ENCODE data around the gene RAPGEF4.

The RAPGEF4 gene

GRCh38 chr2:172944022-172944793 is 208.6 kb downstream of the RAPGEF4 start:
- DNase-seq = no peak

DNA sequence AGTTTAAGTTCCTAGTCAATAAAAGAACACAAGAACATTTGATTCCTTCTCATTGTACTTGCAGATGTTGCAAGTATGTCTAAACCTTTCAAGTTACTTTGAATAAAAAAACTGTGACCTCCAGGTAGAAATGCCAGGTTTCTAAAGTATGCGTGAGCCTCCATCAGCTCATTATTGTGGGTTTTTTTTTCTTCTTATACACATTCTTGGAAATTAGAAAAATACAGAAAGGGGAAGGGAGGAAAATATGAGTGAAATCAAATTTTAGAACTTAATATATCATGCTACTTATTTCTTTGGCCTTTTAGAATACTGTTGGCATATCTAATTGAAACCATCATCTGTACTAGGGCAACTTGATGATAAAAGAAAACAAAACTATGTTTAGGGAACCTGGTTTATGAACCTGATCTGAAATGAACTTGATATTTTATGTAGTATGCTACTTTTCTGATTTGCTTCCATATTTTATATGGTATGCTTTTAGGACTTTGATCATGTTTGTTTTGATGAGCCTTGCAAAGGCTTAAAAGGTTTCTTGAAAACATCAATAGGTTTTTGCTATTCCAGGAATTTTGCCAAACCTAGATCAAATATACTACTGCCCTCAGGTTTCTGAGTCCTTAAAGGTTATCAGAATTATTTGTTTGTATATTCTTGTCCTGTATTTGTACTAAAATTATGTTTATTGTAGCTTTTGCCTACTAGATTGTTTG is 209.3 kb downstream of the RAPGEF4 start:
- DNase-seq = no peak

- no peak for DNase-seq
Measured at GRCh38 chr2:172945510-172945850, 209.8 kb downstream of the RAPGEF4 start.

GRCh38 chr2:172947461-172948153 is 212.0 kb downstream of the RAPGEF4 start:
- no peak for DNase-seq

- DNase-seq = no peak
Measured at GRCh38 chr2:172949522-172949921, 213.9 kb downstream of the RAPGEF4 start.

- no peak for DNase-seq
Measured at GRCh38 chr2:172950565-172950964, 214.9 kb downstream of the RAPGEF4 start.

DNA sequence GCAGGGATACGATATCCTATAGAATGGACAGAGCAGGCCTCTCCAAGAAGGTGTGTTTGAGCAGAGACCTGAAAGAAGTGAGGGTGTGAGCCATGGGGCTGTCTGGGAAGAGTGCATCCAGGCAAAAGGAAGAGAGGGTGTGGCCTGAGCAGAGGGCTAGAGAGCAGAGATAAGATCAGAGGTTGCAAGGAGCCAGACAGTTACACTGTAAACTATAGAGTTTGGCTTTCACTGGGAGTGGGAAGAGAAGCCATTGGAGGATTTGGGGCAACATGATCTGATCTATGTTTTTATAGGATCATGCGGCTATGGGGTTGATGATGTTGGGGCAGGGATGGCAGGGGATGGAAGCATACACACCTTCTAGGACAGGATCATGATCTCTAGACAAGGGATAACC is 215.9 kb downstream of the RAPGEF4 start:
- DNase-seq = no peak

DNA sequence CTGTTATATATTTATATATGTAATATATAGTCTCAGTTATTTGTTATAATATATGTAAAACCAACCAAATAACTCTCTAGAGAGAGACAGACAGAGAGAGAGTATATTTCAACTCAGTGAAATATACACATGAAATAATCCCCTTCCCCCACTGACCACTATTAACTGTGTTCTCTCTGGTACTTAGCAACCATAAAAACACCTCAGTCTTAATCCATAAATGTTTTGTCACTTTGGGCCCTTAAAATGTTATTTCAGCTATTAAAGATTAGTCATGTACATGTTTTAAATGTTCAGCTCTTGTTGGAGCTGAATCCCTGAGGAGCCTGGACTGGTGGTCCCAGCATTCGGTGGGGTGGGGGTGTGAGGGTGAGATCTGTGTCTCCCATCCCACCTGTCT is 217.8 kb downstream of the RAPGEF4 start:
- DNase-seq = no peak

DNA sequence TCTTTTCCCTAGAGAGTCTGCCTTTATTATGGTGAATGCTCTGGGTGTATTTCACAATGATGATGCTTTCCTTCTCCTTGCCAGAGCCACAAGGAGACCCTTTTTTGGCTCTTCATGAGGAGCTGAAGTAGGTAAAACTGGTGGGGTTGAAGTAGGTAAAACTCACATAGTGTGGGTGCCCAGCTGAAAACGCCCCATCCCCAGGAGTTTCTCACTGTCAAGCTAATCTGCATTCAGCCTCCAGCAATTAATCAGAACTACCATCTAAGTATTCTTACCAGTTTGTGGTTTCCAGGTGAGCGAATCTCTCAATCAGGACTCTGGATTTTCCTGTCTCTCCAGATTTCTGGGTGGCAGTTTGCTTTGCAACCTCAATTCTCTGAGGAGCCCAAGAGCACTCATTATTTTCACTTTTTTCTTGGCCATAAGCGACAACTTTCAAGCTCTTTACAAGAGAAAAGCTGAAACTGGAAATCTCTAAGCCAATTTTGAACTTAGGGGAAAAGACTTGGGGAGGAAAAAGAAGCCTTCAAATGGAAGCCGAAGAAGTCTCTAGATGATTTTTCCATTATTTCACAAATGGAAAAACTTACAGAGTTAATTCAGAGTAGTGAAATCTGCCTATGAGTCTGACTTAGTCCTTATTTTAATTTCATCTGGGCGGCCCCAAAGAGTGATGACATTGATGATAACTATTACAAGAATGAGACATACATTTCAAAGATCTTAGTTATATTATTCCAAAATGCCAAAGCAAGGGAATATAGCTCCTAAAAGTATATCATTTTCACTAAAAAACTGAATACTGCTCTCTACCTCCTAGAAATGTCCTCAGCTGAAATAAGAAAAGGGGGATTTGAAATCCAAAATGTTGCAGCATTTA is 218.6 kb downstream of the RAPGEF4 start:
- DNase-seq = no peak

- no peak for DNase-seq
Measured at GRCh38 chr2:172955587-172955986, 219.9 kb downstream of the RAPGEF4 start.

DNA sequence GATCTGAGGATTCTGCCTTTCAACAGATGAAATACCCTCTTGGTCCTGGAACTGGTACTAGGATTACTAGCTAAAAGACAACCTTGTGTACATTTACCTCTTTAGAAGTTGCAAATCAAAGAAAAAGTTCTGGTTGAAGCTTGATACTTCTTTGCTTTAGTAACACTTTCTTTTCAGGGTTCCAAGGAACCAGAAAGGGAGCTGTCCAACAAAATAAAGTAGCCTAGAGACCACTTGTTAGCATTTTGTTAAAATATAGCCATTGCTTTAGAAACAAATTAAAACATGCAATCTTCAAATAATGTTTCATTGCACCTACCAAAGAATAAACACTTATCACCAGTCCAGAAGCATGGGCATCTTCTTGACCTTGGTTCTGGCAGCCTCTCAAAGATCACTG is 222.1 kb downstream of the RAPGEF4 start:
- DNase-seq = no peak

DNA sequence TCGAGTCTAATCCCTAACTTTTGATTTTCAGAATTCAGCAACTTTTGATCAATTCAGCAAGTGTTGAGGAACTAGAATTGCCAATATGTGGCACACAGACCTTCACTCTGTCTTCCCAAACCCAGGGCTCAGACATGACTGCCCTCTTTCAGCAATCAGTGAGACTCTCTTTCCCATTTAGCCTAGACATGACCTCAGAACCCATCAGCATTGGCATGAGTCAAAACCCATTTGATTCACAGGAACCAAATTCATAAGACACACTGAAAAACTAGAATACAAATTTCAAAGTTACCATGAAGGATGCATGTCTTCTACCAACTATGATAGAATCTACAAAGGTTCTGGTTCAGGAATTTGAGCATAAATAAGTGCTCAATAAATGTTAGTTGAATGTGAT is 226.4 kb downstream of the RAPGEF4 start:
- no peak for DNase-seq

- no peak for DNase-seq
Measured at GRCh38 chr2:172962824-172963223, 227.2 kb downstream of the RAPGEF4 start.

- DNase-seq = no peak
Measured at GRCh38 chr2:172964511-172965139, 229.0 kb downstream of the RAPGEF4 start.

DNA sequence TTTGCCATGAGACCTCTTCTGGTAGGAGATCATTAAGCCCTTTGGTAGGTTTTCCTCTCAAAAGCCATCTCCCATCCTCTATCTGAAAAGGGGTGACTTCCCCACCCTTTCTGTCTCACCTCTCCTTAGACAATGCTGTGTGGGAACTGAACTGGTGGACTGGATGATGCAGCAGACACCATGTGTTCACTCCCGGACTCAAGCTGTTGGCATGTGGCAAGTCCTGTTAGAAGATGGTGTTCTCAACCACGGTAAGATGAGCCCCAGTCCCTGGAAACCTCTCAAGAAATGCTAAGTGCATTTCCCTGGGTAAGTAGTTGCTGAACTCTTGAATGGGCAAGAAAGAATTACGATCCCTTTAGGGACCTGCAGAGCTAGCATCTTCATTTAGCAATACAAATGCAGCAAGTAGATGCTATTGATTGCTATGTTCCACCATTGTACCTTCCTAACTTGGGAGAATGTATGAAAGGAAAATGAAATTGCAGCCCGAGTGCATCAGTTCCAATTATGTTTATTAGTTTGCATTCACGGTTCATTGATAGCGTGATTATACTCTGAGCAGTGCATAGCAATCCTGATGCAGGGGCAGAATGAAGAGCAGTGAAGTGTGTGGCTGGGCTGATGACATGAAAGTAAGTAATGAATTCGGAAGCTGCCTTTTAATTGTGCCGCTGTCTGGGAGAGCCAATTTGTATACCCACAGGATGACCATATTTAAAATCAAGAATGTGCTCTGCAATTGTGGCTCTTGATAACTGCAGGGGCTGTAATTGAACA is 230.0 kb downstream of the RAPGEF4 start:
- DNase-seq = no peak

- DNase-seq = no peak
Measured at GRCh38 chr2:172967036-172967982, 231.7 kb downstream of the RAPGEF4 start.

GRCh38 chr2:172968061-172968469 is 232.4 kb downstream of the RAPGEF4 start:
- DNase-seq = no peak

- DNase-seq = no peak
Measured at GRCh38 chr2:172969166-172969565, 233.5 kb downstream of the RAPGEF4 start.

DNA sequence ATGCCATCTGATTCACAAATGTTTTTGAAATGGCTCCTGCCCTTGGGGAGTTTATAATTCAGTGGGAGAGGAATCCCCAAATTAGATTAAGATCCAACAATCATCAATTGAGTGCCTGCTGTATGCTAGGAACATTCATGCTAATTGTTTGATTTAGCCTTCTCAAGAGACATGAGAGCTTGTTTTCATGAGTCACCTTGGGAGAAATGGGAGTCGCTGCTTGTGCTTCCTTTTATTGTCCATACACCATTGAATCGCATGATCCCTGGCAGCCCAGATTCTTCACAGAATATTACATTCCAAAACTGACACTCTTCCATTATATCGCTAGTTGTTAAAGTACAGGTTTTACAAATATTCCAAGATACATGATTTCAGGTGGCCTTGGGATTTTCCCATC is 234.0 kb downstream of the RAPGEF4 start:
- no peak for DNase-seq

- DNase-seq = peak; percentile 44 to 46
Measured at GRCh38 chr2:172970660-172971059, 235.0 kb downstream of the RAPGEF4 start.

Data from activated T-cell treated with anti-CD3 and anti-CD28 coated beads, Interleukin-2, amount 50 U/mL, for 48 hours (primary cell).